Kidney epithelial cell (primary cell): Measurements from ENCODE around the gene RAPH1. TPM values are rescaled to one million over a fixed set of nuclear protein-coding genes. Genes with fewer than 3 reads are reported as not detected.

Experiments used
- DNase-seq: peaks from one replicate; pipeline ENCODE4 v3.0.0-alpha.2; 2010; ENCODE audit warnings: low read depth
- H3K27me3 ChIP-seq: 2 replicates; pipeline ENCODE4 v1.6.0; 2011; ENCODE audit warnings: low read length; ENCODE audit not compliant: control insufficient read depth, insufficient read depth
- H3K36me3 ChIP-seq: 2 replicates; pipeline ENCODE4 v1.5.1; 2011; ENCODE audit warnings: low read length; ENCODE audit not compliant: control insufficient read depth, insufficient read depth
- H3K4me3 ChIP-seq: 2 replicates; pipeline ENCODE4 v1.5.1; 2011; ENCODE audit warnings: low read depth, mild to moderate bottlenecking, control low read depth, low read length
- total RNA-seq: library from RNA; depleted of rRNA; stranded (reverse); fragments of >200 nt; gene quantifications from 2 replicates; pipeline ENCODE4 v1.2.3, GENCODE V29; 2015
- TF ChIP-seq, protein P1 (sequence below): IDR thresholded peaks from 2 replicates; pipeline ENCODE4 v1.5.1; 2011; ENCODE audit warnings: mild to moderate bottlenecking, moderate library complexity, low read length, control low read depth, inconsistent platforms; ENCODE audit not compliant: insufficient read depth, poor library complexity, severe bottlenecking

RAPH1 gene
- total RNA-seq, 1 donor from 2014 or later: 28.9 TPM

DNA sequence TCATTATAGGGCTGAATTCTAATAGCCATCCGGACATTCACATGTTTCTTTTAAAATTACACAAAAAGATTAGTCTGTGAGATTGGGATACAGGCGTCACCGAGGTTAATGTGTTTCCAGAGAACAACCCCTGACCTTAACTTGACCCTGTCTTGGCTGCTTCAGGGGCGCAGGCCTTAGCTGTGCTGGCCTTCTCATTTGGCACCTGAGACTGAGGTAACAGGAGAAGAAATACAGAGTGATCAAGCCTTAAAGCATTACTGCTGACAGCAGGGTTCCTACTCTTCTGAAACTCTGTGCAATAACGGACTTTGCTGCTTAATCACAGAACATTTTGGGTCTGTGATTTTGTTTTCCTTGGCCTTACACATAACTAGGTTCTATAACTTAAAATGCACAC is 92.6 kb downstream of the RAPH1 start:
- no peak for DNase-seq
- Histone ChIP-seq H3K36me3 (peaks cover 2% of the 10 kb centered on the region), H3K4me3 (no peak overlapping the region), H3K27me3 (no peaks in the 10 kb centered on the region)
- TF ChIP-seq, protein P1, sequence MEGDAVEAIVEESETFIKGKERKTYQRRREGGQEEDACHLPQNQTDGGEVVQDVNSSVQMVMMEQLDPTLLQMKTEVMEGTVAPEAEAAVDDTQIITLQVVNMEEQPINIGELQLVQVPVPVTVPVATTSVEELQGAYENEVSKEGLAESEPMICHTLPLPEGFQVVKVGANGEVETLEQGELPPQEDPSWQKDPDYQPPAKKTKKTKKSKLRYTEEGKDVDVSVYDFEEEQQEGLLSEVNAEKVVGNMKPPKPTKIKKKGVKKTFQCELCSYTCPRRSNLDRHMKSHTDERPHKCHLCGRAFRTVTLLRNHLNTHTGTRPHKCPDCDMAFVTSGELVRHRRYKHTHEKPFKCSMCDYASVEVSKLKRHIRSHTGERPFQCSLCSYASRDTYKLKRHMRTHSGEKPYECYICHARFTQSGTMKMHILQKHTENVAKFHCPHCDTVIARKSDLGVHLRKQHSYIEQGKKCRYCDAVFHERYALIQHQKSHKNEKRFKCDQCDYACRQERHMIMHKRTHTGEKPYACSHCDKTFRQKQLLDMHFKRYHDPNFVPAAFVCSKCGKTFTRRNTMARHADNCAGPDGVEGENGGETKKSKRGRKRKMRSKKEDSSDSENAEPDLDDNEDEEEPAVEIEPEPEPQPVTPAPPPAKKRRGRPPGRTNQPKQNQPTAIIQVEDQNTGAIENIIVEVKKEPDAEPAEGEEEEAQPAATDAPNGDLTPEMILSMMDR: no peak

GRCh38 chr2:203441463-203441862 is 93.6 kb downstream of the RAPH1 start:
- H3K36me3 ChIP-seq: peaks cover 2% of the 10 kb centered on the region

GRCh38 chr2:203440671-203441070 is 94.4 kb downstream of the RAPH1 start:
- TF ChIP-seq, protein P1: no peak
- peaks cover 2% of the 10 kb centered on the region for H3K36me3 ChIP-seq
- H3K27me3 ChIP-seq: no peaks in the 10 kb centered on the region
- H3K4me3 ChIP-seq: no peak overlapping the region
- DNase-seq: no peak

More at GRCh38 chr2:203441463-203441862, 93.6 kb downstream of the RAPH1 start:
- TF ChIP-seq, protein P1: no peak
- no peak for DNase-seq
- H3K4me3 ChIP-seq: no peak overlapping the region
- H3K27me3 ChIP-seq: no peaks in the 10 kb centered on the region

- DNase-seq: no peak
- H3K27me3 ChIP-seq: no peaks in the 10 kb centered on the region
- H3K4me3 ChIP-seq: no peak overlapping the region
- TF ChIP-seq, protein P1: no peak
- peaks cover 2% of the 10 kb centered on the region for H3K36me3 ChIP-seq
These were observed 96.6 kb downstream of the RAPH1 start for GRCh38 chr2:203438528-203438927.

- no peak for DNase-seq
- Histone ChIP-seq H3K27me3 (no peaks in the 10 kb centered on the region), H3K4me3 (no peak overlapping the region), H3K36me3 (peaks cover 2% of the 10 kb centered on the region)
- TF ChIP-seq, protein P1: no peak
These were observed 97.6 kb downstream of the RAPH1 start for GRCh38 chr2:203437511-203437910.

GRCh38 chr2:203436496-203436895 is 98.6 kb downstream of the RAPH1 start:
- H3K36me3 ChIP-seq: peaks cover 2% of the 10 kb centered on the region
- no peaks in the 10 kb centered on the region for H3K27me3 ChIP-seq
- H3K4me3 ChIP-seq: no peak overlapping the region
- no peak for DNase-seq
- TF ChIP-seq, protein P1: no peak
